ENCODE results near the gene CYP26C1.

CYP26C1 gene

GRCh38 chr10:93115661-93116383, 55.2 kb downstream of the CYP26C1 start:
- DNase-seq (ENCODE audit: low read depth), result no peak
- TF ChIP-seq, protein P1, sequence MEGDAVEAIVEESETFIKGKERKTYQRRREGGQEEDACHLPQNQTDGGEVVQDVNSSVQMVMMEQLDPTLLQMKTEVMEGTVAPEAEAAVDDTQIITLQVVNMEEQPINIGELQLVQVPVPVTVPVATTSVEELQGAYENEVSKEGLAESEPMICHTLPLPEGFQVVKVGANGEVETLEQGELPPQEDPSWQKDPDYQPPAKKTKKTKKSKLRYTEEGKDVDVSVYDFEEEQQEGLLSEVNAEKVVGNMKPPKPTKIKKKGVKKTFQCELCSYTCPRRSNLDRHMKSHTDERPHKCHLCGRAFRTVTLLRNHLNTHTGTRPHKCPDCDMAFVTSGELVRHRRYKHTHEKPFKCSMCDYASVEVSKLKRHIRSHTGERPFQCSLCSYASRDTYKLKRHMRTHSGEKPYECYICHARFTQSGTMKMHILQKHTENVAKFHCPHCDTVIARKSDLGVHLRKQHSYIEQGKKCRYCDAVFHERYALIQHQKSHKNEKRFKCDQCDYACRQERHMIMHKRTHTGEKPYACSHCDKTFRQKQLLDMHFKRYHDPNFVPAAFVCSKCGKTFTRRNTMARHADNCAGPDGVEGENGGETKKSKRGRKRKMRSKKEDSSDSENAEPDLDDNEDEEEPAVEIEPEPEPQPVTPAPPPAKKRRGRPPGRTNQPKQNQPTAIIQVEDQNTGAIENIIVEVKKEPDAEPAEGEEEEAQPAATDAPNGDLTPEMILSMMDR (conservative IDR thresholded peaks at IDR 0.05; ENCODE audit: low read depth, low read length), result peak; percentile 58
- H3K4me3 ChIP-seq (ENCODE audit: low read length), result no peak overlapping the region

Measured in retinal pigment epithelial cell (primary cell).